ENCODE data around the gene ZAR1L.

The ZAR1L gene

DNA sequence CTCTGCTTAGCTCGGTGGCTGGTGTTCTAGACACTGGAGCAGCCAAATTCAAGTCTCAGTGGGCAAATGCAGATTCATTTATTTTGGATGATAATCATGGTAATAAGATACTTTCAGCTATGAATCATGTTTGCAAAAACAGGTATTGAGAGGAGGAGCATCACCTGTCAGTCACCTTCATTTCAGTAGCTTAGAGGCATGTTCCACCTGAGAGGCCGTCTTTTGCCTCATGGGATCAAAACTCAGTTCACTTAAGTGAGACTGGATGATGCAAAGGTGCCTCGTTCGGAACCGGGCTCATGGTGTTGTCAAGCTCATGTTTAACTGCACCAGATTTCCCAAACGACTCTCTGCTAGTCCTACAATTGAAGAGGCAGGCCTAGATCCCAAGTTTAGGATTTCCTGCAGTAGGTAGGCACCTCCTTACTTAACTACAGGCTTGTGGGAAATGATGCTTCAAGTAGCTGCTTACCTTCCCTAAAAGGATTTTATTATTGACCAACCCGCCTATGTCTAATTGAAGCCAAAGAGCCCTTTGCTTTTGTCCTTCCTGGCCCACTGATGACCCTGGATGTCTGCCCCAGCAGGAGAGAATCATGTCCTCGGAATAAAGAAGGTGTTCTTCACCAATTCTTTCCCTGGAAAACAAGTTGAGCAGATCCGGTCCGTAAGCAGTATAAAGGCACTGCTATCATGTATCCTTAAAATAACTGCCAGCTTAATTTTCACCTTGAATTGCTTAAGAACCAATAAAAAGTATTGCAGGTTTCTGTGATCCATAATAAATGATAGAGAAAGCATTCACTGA lies 60.0 kb downstream of the ZAR1L start:
- no peak for DNase-seq (ENCODE audit: low read depth in 2 of 2)

GRCh38 chr13:32254416-32254815 lies 60.7 kb downstream of the ZAR1L start:
- DNase-seq (ENCODE audit: low read depth in 2 of 2), result no peak

DNA sequence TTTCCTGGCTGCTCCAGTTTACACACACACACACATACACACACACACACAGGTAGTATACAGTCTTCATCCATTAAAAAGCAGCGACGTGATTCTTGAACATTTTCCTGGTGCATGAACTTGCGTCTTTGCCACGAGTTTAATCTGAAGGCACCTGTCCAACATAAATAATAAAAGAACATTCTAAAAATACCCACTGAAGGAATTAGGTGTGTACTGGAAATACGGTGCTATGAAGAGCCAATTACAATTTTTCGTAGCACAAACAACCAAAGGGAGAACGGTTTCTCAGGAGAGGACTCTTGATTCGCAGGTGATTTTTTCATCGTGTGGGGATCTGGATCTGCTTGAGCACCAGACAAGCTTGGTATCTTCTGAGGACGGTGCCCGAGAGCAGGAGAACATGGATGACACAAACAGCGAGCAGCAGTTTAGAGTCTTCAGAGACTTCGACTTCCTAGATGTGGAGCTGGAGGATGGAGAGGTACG lies 61.2 kb downstream of the ZAR1L start:
- DNase-seq (ENCODE audit: low read depth in 2 of 2), result no peak

Measured in stimulated activated CD4-positive, alpha-beta T cell treated with anti-CD3 and anti-CD28 coated beads, Interleukin-1b, Interleukin-23, amount 100 ng/mL, for 1 hour (primary cell).